H9 (cell line): ENCODE data around the gene TXLNB. TPM values are rescaled to one million over a fixed set of nuclear protein-coding genes. Genes with fewer than 3 reads are reported as not detected.

Experiments used
- DNase-seq: peaks from one replicate; pipeline ENCODE4 v3.0.0-alpha.2; 2017
- H2AFZ ChIP-seq: one replicate; pipeline ENCODE4 v1.6.1; 2013; ENCODE audit warnings: mild to moderate bottlenecking, low read length, control low read depth, moderate library complexity
- H2AK5ac ChIP-seq: 2 replicates; pipeline ENCODE4 v1.6.1; 2013; ENCODE audit warnings: low read length, control low read depth, mixed read lengths; ENCODE audit not compliant: insufficient read length
- H2BK120ac ChIP-seq: one replicate; pipeline ENCODE4 v1.6.1; 2013; ENCODE audit warnings: low read depth, mild to moderate bottlenecking, low read length, control low read depth, inconsistent platforms; ENCODE audit not compliant: poor library complexity, severe bottlenecking
- H2BK12ac ChIP-seq: 2 replicates; pipeline ENCODE4 v1.6.1; 2013; ENCODE audit warnings: low read length, control low read depth, mixed read lengths, low read depth; ENCODE audit not compliant: insufficient read length
- H2BK15ac ChIP-seq: 2 replicates; pipeline ENCODE4 v1.6.1; 2013; ENCODE audit warnings: low read depth, low read length, control low read depth
- H2BK20ac ChIP-seq: one replicate; pipeline ENCODE4 v1.6.1; 2013; ENCODE audit warnings: low read depth, mild to moderate bottlenecking, low read length, control low read depth, inconsistent platforms; ENCODE audit not compliant: poor library complexity, severe bottlenecking
- H2BK5ac ChIP-seq: 2 replicates; pipeline ENCODE4 v1.6.1; 2013; ENCODE audit warnings: low read length, control low read depth, mixed read lengths; ENCODE audit not compliant: insufficient read length
- H3K14ac ChIP-seq: 2 replicates; pipeline ENCODE4 v1.6.1; 2013; ENCODE audit warnings: low read length, control low read depth; ENCODE audit not compliant: insufficient read depth
- H3K18ac ChIP-seq: 2 replicates; pipeline ENCODE4 v1.6.1; 2013; ENCODE audit warnings: low read depth, mild to moderate bottlenecking, mixed read lengths, low read length, control low read depth; ENCODE audit not compliant: insufficient read length
- H3K23ac ChIP-seq: 2 replicates; pipeline ENCODE4 v1.6.1; 2013; ENCODE audit warnings: low read length, control low read depth, mixed read lengths, low read depth; ENCODE audit not compliant: insufficient read length
- H3K23me2 ChIP-seq: 2 replicates; pipeline ENCODE4 v1.6.1; 2013; ENCODE audit warnings: low read depth, mild to moderate bottlenecking, mixed read lengths, low read length, control low read depth; ENCODE audit not compliant: insufficient read length, poor library complexity, severe bottlenecking
- H3K27ac ChIP-seq: 2 replicates; pipeline ENCODE4 v1.5.1; 2013; ENCODE audit warnings: low read length, control low read depth, mixed read lengths, low read depth; ENCODE audit not compliant: insufficient read length
- H3K27me3 ChIP-seq: 2 replicates; pipeline ENCODE4 v1.6.1; 2013; ENCODE audit warnings: low read length, control low read depth, inconsistent platforms; ENCODE audit not compliant: insufficient read depth
- H3K4ac ChIP-seq: 2 replicates; pipeline ENCODE4 v1.6.1; 2013; ENCODE audit warnings: low read depth, mild to moderate bottlenecking, control low read depth, inconsistent platforms, low read length, moderate library complexity
- H3K4me1 ChIP-seq: 2 replicates; pipeline ENCODE4 v1.6.1; 2013; ENCODE audit warnings: low read length, control low read depth, inconsistent platforms; ENCODE audit not compliant: insufficient read depth
- H3K4me2 ChIP-seq: 2 replicates; pipeline ENCODE4 v1.6.1; 2013; ENCODE audit warnings: low read length, control low read depth, mixed read lengths; ENCODE audit not compliant: insufficient read length, insufficient read depth
- H3K56ac ChIP-seq: 2 replicates; pipeline ENCODE4 v1.6.1; 2013; ENCODE audit warnings: low read depth, mild to moderate bottlenecking, mixed read lengths, low read length, control low read depth; ENCODE audit not compliant: insufficient read length
- H3K79me1 ChIP-seq: 2 replicates; pipeline ENCODE4 v1.6.1; 2013; ENCODE audit warnings: low read depth, mild to moderate bottlenecking, moderate library complexity, low read length, control low read depth, inconsistent platforms; ENCODE audit not compliant: insufficient read depth, poor library complexity, severe bottlenecking
- H3K79me2 ChIP-seq: 2 replicates; pipeline ENCODE4 v1.6.1; 2013; ENCODE audit warnings: low read length, control low read depth, inconsistent platforms; ENCODE audit not compliant: insufficient read depth
- H3K9ac ChIP-seq: 2 replicates; pipeline ENCODE4 v1.6.1; 2013; ENCODE audit warnings: low read length, control low read depth, mixed read lengths; ENCODE audit not compliant: insufficient read length; ENCODE audit errors: extremely low read depth
- H3K9me3 ChIP-seq: one replicate; pipeline ENCODE4 v1.6.1; 2013; ENCODE audit warnings: low read depth, low read length, inconsistent platforms; ENCODE audit not compliant: control insufficient read depth
- H3T11ph ChIP-seq: one replicate; pipeline ENCODE4 v1.6.1; 2013; ENCODE audit warnings: mild to moderate bottlenecking, low read length, control low read depth, inconsistent platforms
- H4K20me1 ChIP-seq: one replicate; pipeline ENCODE4 v1.6.1; 2013; ENCODE audit not compliant: control insufficient read depth, insufficient read length, insufficient read depth
- H4K5ac ChIP-seq: 2 replicates; pipeline ENCODE4 v1.6.1; 2013; ENCODE audit warnings: low read depth, mild to moderate bottlenecking, mixed read lengths, low read length, control low read depth; ENCODE audit not compliant: insufficient read length
- H4K8ac ChIP-seq: replicated peaks from 2 replicates; pipeline ENCODE4 v1.6.1; 2013; ENCODE audit warnings: low read length, control low read depth, mixed read lengths, low read depth; ENCODE audit not compliant: insufficient read length
- H4K91ac ChIP-seq: 2 replicates; pipeline ENCODE4 v1.6.1; 2013; ENCODE audit warnings: low read depth, mild to moderate bottlenecking, moderate library complexity, mixed read lengths, low read length, control low read depth; ENCODE audit not compliant: insufficient read length
- H3K27ac Mint-ChIP-seq, 3 experiments: 2 replicates in 2 of 3; 3 replicates in 1 of 3; pipeline ENCODE4 v1.8.0; 2020 to 2021; ENCODE audit warnings: mixed read lengths in 3 of 3, mild to moderate bottlenecking in 1 of 3, moderate library complexity in 1 of 3
- H3K27me3 Mint-ChIP-seq: 2 replicates; pipeline ENCODE4 v1.8.0; 2021; ENCODE audit warnings: low read depth, mild to moderate bottlenecking, moderate library complexity, mixed read lengths
- H3K36me3 Mint-ChIP-seq, 3 experiments: 2 replicates in 2 of 3; 3 replicates in 1 of 3; pipeline ENCODE4 v1.8.0; 2020 to 2021; ENCODE audit warnings: low read depth in 3 of 3, mixed read lengths in 3 of 3; ENCODE audit not compliant: insufficient read depth in 1 of 3
- H3K4me1 Mint-ChIP-seq, 2 experiments: 2 replicates each; pipeline ENCODE4 v1.8.0; 2020; ENCODE audit warnings: mixed read lengths in 2 of 2
- H3K4me3 Mint-ChIP-seq, 2 experiments: 2 replicates in 1 of 2; 3 replicates in 1 of 2; pipeline ENCODE4 v1.8.0; 2020 to 2021; ENCODE audit warnings: mild to moderate bottlenecking in 2 of 2, mixed read lengths in 2 of 2, moderate library complexity in 1 of 2
- H3K9me3 Mint-ChIP-seq, 2 experiments: 2 replicates in 1 of 2; 3 replicates in 1 of 2; pipeline ENCODE4 v1.8.0; 2020; ENCODE audit warnings: mild to moderate bottlenecking in 2 of 2, mixed read lengths in 2 of 2, moderate library complexity in 1 of 2
- WGBS: extraction: QIAGEN DNeasy Blood & Tissue Kit; methylation state at CpG from one replicate; pipeline ENCODE4 v1.1.7; 2013; ENCODE audit warnings: missing lambda C conversion rate, low lambda C conversion rate, mixed read lengths; ENCODE audit not compliant: insufficient read length; ENCODE audit errors: extremely low coverage; 5-methylcytosine and 5-hydroxymethylcytosine counted together
- total RNA-seq: library from RNA; stranded (reverse); gene quantifications from 2 replicates; pipeline ENCODE4 v1.2.1, GENCODE V29; 2021
- TF ChIP-seq, protein P1 (sequence below): fragments of 200-600 bp; sonication (generic); conservative IDR thresholded peaks from 3 replicates; pipeline ENCODE4 v1.8.0; 2021; ENCODE audit warnings: antibody characterized with exemption, mild to moderate bottlenecking

The TXLNB gene
- total RNA-seq, 1 experiment from 2014 or later: 0.04 TPM

DNA sequence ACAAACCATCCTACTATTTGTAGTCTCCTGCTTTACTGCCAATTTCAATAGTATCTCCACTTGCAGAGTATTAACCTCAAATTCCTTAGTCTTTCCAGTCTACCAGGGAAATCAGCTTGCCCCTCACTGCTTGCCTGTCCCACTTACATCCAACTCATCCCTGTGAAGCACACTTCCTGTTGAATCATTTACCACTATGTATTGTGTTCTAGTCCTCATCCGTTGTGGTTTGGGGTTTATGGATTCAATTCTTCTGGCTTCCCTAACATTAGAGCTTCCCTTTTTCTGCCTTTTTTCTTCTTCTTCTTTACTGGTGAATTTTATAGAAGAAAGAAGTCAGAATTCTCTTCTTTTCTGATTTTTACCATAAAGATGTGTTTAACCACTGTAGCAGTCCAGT, 5.1 kb upstream of the TXLNB start:
- H4K20me1 ChIP-seq: no peaks in the 10 kb centered on the region
- H2BK12ac ChIP-seq: no peak overlapping the region
- H3K4ac ChIP-seq: no peak overlapping the region
- no peak overlapping the region for H3K27ac ChIP-seq
- H3K27ac Mint-ChIP-seq: peak overlapping the region in 1 of 3 experiments; percentile 36; a peak in 1 of 7 replicates
- no peak overlapping the region for H4K5ac ChIP-seq
- no peak overlapping the region for H4K91ac ChIP-seq
- H3K36me3 Mint-ChIP-seq: peaks cover 0 to 11% (median 0%) of the 10 kb centered on the region in 3 experiments; a peak in 2 of 7 replicates
- H3K27me3 ChIP-seq: no peaks in the 10 kb centered on the region
- no peak overlapping the region for H2AFZ ChIP-seq
- no peak overlapping the region for H3K4me2 ChIP-seq
- TF ChIP-seq, protein P1, sequence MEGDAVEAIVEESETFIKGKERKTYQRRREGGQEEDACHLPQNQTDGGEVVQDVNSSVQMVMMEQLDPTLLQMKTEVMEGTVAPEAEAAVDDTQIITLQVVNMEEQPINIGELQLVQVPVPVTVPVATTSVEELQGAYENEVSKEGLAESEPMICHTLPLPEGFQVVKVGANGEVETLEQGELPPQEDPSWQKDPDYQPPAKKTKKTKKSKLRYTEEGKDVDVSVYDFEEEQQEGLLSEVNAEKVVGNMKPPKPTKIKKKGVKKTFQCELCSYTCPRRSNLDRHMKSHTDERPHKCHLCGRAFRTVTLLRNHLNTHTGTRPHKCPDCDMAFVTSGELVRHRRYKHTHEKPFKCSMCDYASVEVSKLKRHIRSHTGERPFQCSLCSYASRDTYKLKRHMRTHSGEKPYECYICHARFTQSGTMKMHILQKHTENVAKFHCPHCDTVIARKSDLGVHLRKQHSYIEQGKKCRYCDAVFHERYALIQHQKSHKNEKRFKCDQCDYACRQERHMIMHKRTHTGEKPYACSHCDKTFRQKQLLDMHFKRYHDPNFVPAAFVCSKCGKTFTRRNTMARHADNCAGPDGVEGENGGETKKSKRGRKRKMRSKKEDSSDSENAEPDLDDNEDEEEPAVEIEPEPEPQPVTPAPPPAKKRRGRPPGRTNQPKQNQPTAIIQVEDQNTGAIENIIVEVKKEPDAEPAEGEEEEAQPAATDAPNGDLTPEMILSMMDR: no peak
- peaks cover 22 to 35% of the 10 kb centered on the region in 2 experiments for H3K4me1 Mint-ChIP-seq
- H2BK5ac ChIP-seq: no peak overlapping the region
- H3K9ac ChIP-seq: no peak overlapping the region
- no peak overlapping the region for H3T11ph ChIP-seq
- H2BK15ac ChIP-seq: no peak overlapping the region
- no peak overlapping the region for H4K8ac ChIP-seq
- H3K9me3 ChIP-seq: no peaks in the 10 kb centered on the region
- no peaks in the 10 kb centered on the region for H3K23me2 ChIP-seq
- no peaks in the 10 kb centered on the region for H3K79me1 ChIP-seq
- no peak for DNase-seq
- H3K9me3 Mint-ChIP-seq: no peaks in the 10 kb centered on the region; a peak in 1 of 5 replicates
- H3K23ac ChIP-seq: no peak overlapping the region
- H3K4me3 Mint-ChIP-seq: no peak overlapping the region
- no peak overlapping the region for H2BK120ac ChIP-seq
- no peak overlapping the region for H3K14ac ChIP-seq
- WGBS: no CpG with 5 or more reads among the region's 1 CpG
- H2BK20ac ChIP-seq: no peak overlapping the region
- H3K4me1 ChIP-seq: peaks cover 7% of the 10 kb centered on the region
- no peaks in the 10 kb centered on the region for H3K27me3 Mint-ChIP-seq
- no peaks in the 10 kb centered on the region for H3K79me2 ChIP-seq
- no peak overlapping the region for H3K18ac ChIP-seq
- no peak overlapping the region for H2AK5ac ChIP-seq
- no peak overlapping the region for H3K56ac ChIP-seq
